CD4-positive, alpha-beta T cell treated with Interferon gamma for 1 hour (primary cell): ENCODE measurements around the gene SOX14.

ENCODE experiments used
- DNase-seq: peaks from one replicate; pipeline ENCODE4 v3.0.0-alpha.2; 2020

The SOX14 gene

GRCh38 chr3:137764001-137764433 lies at the start of gene SOX14:
SOX14 (plus strand) TSS chr3:137764315; CDS start chr3:137764785, 470 bp downstream.
- DNase-seq, result no peak

GRCh38 chr3:137714551-137714950 lies 49.6 kb upstream of the SOX14 start:
- no peak for DNase-seq

GRCh38 chr3:137724240-137724639 lies 39.9 kb upstream of the SOX14 start:
- no peak for DNase-seq

GRCh38 chr3:137737208-137737607 lies 26.9 kb upstream of the SOX14 start:
- no peak for DNase-seq

GRCh38 chr3:137738710-137739109 lies 25.4 kb upstream of the SOX14 start:
- no peak for DNase-seq

- no peak for DNase-seq
These were observed 20.5 kb upstream of the SOX14 start for GRCh38 chr3:137743608-137744007.

GRCh38 chr3:137746808-137747207 lies 17.3 kb upstream of the SOX14 start:
- no peak for DNase-seq

GRCh38 chr3:137759505-137759904 lies 4.6 kb upstream of the SOX14 start:
- no peak for DNase-seq

GRCh38 chr3:137760341-137761098 lies 3.6 kb upstream of the SOX14 start:
- no peak for DNase-seq

- no peak for DNase-seq
These were observed 3.0 kb upstream of the SOX14 start for GRCh38 chr3:137761099-137761562.

- DNase-seq, result no peak
These were observed 2.3 kb upstream of the SOX14 start for GRCh38 chr3:137761563-137762503.

- DNase-seq, result no peak
These were observed 1.2 kb upstream of the SOX14 start for GRCh38 chr3:137762674-137763593.

GRCh38 chr3:137763594-137763938 lies 549 bp upstream of the SOX14 start:
- no peak for DNase-seq

GRCh38 chr3:137764563-137765309 lies 621 bp downstream of the SOX14 start:
- no peak for DNase-seq

GRCh38 chr3:137765310-137766033 lies 1.4 kb downstream of the SOX14 start:
- DNase-seq, result no peak

- DNase-seq, result no peak
These were observed 2.1 kb downstream of the SOX14 start for GRCh38 chr3:137766041-137766875.

- DNase-seq, result no peak
These were observed 2.9 kb downstream of the SOX14 start for GRCh38 chr3:137766876-137767537.

- no peak for DNase-seq
These were observed 3.6 kb downstream of the SOX14 start for GRCh38 chr3:137767538-137768360.
